CD4-positive, alpha-beta T cell treated with Interleukin-4 for 1 hour (primary cell): Measurements from ENCODE around the gene TMEM132A.
A peak's percentile ranks its signal among the peaks of the same experiment; 100 is the strongest.

ENCODE experiments used
- DNase-seq, 2 donors: peaks; one replicate each; pipeline ENCODE4 v3.0.0-alpha.2; 2020 to 2022

TMEM132A gene

GRCh38 chr11:60923326-60923725 is 934 bp upstream of the TMEM132A start:
- DNase-seq, result no peak

GRCh38 chr11:60923800-60924109 is 505 bp upstream of the TMEM132A start:
- DNase-seq, result no peak

- no peak for DNase-seq
Measured at GRCh38 chr11:60924906-60925853, 920 bp downstream of the TMEM132A start.

GRCh38 chr11:60925868-60926267 is 1.6 kb downstream of the TMEM132A start:
- no peak for DNase-seq

GRCh38 chr11:60926500-60926899 is 2.2 kb downstream of the TMEM132A start:
- DNase-seq, result no peak

- no peak for DNase-seq
Measured at GRCh38 chr11:60927061-60927592, 2.9 kb downstream of the TMEM132A start.

GRCh38 chr11:60927600-60927999 is 3.3 kb downstream of the TMEM132A start:
- DNase-seq, result no peak

- DNase-seq, result no peak
Measured at GRCh38 chr11:60928563-60929001, 4.3 kb downstream of the TMEM132A start.

GRCh38 chr11:60929764-60930163 is 5.5 kb downstream of the TMEM132A start:
- no peak for DNase-seq

- DNase-seq, result no peak
Measured at GRCh38 chr11:60930394-60930793, 6.1 kb downstream of the TMEM132A start.

GRCh38 chr11:60931917-60932316 is 7.7 kb downstream of the TMEM132A start:
- DNase-seq, result peak in 1 of 2 donors; percentile 72

GRCh38 chr11:60932605-60933356 is 8.5 kb downstream of the TMEM132A start:
- DNase-seq, result no peak

- DNase-seq, result no peak
Measured at GRCh38 chr11:60933416-60934123, 9.3 kb downstream of the TMEM132A start.

GRCh38 chr11:60934124-60934789 is 10.0 kb downstream of the TMEM132A start:
- DNase-seq, result no peak

GRCh38 chr11:60934790-60935605 is 10.7 kb downstream of the TMEM132A start:
- no peak for DNase-seq

GRCh38 chr11:60935676-60936442 is 11.6 kb downstream of the TMEM132A start:
- DNase-seq, result no peak

- DNase-seq, result no peak
Measured at GRCh38 chr11:60936467-60937143, 12.3 kb downstream of the TMEM132A start.

GRCh38 chr11:60937144-60937527 is 12.9 kb downstream of the TMEM132A start:
- no peak for DNase-seq

GRCh38 chr11:60937811-60938210 is 13.6 kb downstream of the TMEM132A start:
- no peak for DNase-seq

- DNase-seq, result no peak
Measured at GRCh38 chr11:60938500-60938899, 14.2 kb downstream of the TMEM132A start.
